ENCODE measurements around the gene EEA1.

The EEA1 gene

GRCh38 chr12:92722897-92723296 lies 206.2 kb downstream of the EEA1 start:
- H3K27me3 ChIP-seq = no peaks in the 10 kb centered on the region
- H3K4me1 ChIP-seq = no peaks in the 10 kb centered on the region
- H3K36me3 ChIP-seq = no peaks in the 10 kb centered on the region
- no peak for DNase-seq
- no peak for TF ChIP-seq CTCF (IDR thresholded peaks at IDR 0.05; ENCODE audit: low read depth, low read length)
- H3K4me3 ChIP-seq (ENCODE audit: low read depth, low read length) = no peak overlapping the region
- H3K9me3 ChIP-seq = no peaks in the 10 kb centered on the region; the same call in 1 of the 2 replicates

- no peaks in the 10 kb centered on the region for H3K27me3 ChIP-seq
- no peak for DNase-seq
- TF ChIP-seq CTCF (IDR thresholded peaks at IDR 0.05; ENCODE audit: low read depth, low read length) = no peak
- H3K9me3 ChIP-seq = no peaks in the 10 kb centered on the region; the same call in 1 of the 2 replicates
- no peak overlapping the region for H3K4me3 ChIP-seq (ENCODE audit: low read depth, low read length)
- H3K36me3 ChIP-seq = no peaks in the 10 kb centered on the region
- H3K4me1 ChIP-seq = no peaks in the 10 kb centered on the region
Measured at GRCh38 chr12:92721656-92722055, 207.4 kb downstream of the EEA1 start.

- no peaks in the 10 kb centered on the region for H3K4me1 ChIP-seq
- no peaks in the 10 kb centered on the region for H3K36me3 ChIP-seq
- no peaks in the 10 kb centered on the region for H3K27me3 ChIP-seq
- no peaks in the 10 kb centered on the region; the same call in 1 of the 2 replicates for H3K9me3 ChIP-seq
- no peak for DNase-seq
- no peak for TF ChIP-seq CTCF (IDR thresholded peaks at IDR 0.05; ENCODE audit: low read depth, low read length)
- no peak overlapping the region for H3K4me3 ChIP-seq (ENCODE audit: low read depth, low read length)
Measured at GRCh38 chr12:92721130-92721529, 208.0 kb downstream of the EEA1 start.
